HS-27A (cell line): ENCODE measurements around the gene MKLN1.
A peak's percentile ranks its signal among the peaks of the same experiment; 100 is the strongest.

ENCODE experiments used
- DNase-seq: peaks from one replicate; pipeline ENCODE4 v3.0.0-alpha.2; 2012; ENCODE audit warnings: low read depth, missing footprints

The MKLN1 gene

GRCh38 chr7:131354390-131354789 is 26.7 kb downstream of the MKLN1 start:
- no peak for DNase-seq

DNA sequence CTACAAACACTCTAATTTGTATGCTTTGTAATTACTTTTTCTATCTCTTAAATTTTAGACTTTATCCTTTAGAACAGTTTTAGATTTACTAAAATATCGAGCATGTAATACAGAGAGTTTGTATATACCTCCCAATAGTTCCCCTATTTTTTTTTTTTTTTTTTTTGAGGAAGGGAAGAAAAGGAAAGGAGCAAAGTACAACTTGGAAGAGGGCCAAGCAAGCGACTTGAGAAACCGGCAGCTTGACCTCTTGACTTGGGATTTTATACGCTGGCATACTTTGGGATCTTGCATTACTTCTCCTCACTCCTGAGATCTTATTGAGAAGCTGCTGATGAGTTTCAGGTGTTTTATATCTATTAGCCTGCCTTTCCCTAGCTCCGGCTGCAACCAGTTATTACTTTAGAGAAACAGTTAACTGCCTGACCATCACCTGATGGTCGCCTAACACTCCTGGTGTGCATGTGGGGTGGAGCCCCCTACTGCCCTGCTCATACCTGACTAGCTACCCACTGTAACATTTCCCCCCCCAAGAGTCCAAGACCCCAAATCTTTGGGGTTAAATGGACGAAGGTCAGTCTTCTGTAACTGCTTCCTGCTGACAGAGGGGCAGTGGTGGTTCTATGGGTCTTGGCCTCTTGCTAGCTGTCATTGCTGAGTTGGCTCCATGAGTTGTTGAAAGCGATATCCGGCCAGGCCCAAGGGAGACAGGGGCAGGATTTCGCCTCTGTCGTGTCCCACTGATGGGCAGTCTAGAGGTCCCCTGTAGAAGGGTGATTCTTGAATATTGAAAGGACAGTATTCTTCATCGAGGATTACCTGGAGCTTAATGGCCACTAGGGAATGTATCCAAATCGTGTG is 28.5 kb downstream of the MKLN1 start:
- no peak for DNase-seq

- DNase-seq: no peak
Observed at GRCh38 chr7:131357282-131357880, 29.7 kb downstream of the MKLN1 start.

GRCh38 chr7:131358636-131359035 is 31.0 kb downstream of the MKLN1 start:
- DNase-seq: no peak

DNA sequence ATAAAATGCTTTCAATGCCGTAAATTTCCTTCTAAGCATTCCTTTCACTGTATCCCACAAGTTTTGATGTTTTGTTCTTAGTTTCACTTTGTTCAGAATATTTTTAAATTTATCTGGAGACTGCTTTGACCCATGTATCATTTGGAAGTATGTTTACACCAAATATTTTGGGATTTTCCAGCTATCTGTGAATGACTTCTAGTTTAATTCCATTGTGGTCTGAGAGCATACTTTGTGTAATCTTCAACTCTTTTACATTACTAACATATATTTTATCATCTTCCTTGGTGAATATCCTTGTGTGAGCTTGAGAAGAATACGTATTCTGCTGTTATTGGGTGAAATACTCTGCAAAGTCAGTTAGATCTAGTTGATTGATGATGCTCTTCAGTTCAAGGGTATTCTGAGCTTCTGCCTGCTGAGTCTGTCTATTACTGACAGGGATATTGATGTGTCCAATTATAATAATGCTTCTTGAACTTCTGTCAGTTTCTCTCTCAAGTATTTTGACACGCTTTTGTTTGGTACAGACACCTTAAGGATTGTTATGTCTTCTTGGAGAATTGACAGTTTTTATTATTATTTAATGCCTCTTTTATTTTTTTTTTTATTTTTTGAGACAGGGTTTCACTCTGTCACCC is 31.6 kb downstream of the MKLN1 start:
- DNase-seq: no peak

DNA sequence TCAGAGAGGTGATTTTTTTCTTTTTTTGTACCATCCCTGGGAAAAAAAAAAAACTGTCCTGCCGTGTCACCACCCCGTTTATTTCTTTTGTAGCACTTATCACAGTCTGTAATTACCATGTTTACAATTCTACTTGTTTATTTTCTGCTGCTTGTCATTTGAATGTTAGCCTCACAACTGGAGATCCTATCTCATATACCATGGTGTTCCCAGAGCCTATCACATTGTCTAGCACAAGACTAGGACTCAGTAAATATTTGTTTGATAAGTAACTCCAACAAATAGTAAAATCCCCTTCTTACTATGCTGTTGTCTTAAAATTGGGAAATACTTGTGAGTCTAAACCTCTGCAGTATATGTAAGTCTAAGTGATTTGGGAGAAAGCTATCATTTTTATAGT is 36.0 kb downstream of the MKLN1 start:
- DNase-seq: no peak

DNA sequence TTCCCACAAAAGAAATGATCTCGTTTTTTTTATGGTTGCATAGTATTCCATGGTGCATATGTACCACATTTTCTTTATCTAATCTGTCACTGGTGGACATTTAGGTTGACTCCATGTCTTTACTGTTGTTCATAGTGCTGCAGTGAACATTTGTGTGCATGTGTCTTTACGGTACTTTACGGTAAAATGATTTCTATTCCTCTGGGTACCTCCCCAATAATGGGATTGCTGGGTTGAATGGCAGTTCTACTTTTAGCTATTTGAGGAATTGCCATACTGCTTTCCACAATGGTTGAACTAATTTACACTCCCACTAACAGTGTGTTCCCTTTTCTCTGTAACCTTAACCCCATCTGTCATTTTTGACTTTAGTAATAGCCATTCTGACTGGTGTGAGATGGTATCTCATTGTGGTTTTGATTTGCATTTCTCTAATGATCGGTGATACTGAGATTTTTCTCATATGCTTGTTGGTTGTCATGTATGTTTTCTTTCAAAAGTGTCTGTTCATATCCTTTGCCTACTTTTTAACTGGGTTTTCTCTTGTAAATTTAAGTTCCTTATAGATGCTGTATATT is 37.2 kb downstream of the MKLN1 start:
- DNase-seq: no peak

DNA sequence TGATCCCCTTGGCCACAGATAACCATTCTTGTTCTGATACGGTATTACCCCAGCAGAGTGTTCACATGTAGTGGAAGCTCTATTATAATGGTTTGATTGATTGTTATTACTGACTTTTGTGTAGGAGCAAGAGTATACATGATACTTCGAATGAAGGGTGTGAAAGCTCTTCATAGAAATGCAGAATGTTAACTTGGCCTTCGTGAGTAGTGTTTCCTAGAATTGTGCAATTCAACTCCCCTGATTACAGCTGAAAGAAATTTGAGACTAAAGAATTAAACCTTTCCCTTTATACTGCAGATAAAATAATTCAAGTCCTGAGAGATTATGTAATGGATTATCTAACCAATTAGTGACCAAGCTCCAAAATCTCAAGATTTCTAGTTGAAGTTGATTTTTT is 38.2 kb downstream of the MKLN1 start:
- DNase-seq: no peak

DNA sequence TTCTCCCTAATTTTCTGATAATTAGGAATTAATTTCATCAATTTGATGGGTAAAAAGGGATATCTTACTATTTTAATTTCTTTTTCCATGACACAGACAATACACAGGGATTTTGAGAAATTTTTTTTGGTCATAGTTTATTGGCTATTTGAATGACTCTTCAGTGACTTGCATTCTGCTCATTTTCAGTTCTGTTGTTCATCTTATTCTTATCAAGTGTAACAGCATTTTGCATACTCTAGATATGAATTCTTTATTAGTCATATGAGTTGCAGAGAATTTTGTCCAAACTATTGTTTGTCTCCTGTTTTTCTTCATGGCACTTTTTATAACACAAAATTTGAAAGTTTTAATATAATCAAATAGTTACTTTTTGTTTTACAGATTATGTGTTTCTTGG is 41.7 kb downstream of the MKLN1 start:
- no peak for DNase-seq

DNA sequence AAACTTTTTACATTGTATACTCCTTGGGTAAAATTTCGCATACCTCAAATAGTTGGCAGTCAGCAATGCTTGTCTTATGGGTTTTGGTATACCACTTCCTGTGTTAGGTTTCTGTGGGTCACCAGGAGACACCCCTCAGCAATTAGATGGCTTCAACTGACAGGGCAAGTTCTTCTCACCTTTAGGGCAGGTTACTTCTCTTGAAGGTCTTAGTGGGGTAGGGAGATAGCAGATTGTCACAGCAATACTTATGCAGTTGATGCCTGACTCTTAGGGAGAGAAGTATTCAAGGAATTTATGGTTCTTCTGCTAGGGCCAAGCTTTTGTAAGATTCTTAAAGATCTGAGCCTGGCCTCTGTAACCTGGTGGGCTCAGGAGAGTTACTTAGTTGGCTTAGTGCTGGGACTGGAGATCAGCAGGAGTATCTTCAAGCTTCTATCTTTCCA is 42.9 kb downstream of the MKLN1 start:
- peak; percentile 33 for DNase-seq

DNA sequence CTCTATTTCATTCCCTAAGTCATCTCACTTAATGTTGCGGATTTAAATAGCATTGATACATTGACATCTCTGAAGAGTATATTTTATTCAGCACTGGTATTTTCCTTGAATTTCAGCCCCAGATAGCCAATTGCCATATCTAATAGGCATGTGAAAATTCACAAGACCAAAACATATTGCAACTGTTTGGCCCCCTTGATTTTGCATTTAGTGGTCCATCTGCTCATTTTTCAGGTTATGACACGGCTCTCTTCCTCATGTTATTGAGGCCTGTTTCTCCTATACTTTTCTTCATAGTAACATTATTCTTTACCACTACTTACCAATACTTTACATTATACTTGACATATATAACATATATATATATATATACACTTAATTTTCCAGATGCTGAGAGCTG is 43.7 kb downstream of the MKLN1 start:
- DNase-seq: no peak

DNA sequence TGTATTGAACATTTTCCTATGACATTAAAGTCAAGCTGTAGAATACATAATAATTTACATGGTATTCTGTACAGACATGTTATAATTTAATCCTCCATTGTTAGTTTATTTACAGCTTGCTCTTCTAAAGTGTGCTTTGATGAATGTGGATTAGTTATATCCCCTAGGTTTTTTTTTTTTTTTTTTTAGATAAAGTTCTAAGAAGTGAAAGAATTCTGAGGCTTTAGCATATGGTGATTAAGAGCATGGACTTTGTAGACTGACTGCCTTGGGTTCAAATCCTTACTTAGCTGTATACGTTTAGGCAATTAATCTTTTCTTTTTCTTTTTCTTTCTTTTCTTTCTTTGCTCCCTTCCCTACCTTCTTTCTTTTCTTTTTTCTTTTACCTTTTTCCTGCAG is 44.9 kb downstream of the MKLN1 start:
- no peak for DNase-seq

DNA sequence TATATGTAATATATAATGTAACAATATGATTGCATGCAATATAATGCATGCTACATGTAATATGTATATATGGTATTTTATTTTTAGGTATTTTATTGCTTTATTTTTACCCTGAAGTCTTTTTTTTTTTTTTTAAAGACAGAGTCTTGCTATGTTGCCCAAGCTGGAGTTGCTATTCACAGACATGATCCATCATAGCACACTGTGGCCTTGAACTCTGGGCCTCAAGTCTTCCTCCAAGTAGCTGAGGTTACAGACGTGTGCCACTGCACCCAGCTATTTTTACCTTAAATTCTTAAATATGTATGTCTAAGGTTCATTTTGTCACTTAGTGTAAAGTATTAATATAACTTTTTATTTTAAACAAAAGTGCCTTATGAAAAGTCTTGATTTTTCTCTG is 47.1 kb downstream of the MKLN1 start:
- no peak for DNase-seq

DNA sequence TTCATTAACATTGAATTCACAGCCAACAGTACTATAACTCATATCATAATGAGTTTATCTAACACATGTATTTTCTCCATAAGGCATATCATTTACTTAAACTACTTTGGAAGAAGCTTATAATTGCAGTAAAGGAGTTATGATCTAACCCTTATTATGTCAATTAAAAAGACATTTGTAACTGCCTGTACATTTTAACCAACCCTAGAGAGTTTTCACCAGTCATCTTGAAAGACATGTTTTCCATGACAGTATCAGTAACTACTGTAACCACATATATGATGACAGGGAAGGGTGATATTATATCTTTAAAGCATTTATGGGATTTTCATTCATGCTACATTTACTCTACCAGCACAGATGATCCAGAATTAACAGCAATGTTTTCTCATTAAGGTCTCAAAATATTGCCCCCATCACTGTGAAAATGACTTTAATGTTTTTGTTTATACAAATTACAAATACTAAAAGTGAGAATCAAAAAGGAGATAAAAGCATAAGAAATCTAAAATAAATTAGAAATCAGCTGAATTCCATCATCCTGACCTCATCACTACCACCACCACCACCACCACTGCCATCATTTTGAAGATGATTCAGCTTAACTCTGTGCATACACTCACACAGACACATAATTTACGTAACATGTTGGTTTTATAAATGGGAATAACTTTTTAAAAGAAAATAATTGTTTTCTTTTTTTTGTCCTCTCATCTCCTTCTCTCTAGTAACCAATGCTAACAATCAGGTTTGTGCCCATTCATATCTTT is 53.6 kb downstream of the MKLN1 start:
- DNase-seq: no peak

- DNase-seq: no peak
Observed at GRCh38 chr7:131383417-131384285, 56.0 kb downstream of the MKLN1 start.

DNA sequence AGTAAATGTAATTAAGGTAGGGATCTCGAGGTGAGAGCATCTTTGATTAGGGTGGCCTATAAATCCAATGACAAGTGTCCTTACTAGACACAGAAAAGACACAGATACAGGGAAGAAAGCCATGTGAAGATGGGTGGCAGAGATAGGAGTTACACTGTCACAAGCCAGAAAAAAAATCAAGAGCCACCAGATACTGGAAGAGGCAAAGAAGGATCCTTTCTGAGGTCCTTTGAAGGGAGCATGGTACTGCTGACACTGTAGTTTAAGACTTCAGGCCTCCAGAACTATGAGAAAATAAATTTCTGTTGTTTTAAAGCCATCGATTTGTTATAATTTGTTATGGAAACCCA is 56.6 kb downstream of the MKLN1 start:
- DNase-seq: no peak

- no peak for DNase-seq
Observed at GRCh38 chr7:131385039-131385605, 57.4 kb downstream of the MKLN1 start.

DNA sequence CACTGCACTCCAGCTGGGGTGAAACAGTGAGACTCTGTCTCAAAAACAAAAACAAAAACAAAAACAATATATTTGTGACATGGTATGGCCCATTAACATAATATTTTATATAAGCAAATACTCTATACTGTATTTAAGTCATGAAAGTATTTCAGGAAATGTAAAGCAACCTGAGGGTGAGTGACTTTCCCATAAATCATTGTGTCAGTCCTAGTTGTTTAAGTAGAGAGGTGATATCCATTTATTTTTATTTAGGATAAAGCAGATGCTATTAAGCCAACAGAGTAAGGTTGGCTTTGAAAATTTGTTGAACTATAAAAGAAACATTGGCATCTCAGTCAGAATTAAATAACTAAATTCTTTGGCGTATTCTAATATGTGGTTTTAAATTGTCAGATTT is 60.5 kb downstream of the MKLN1 start:
- no peak for DNase-seq

DNA sequence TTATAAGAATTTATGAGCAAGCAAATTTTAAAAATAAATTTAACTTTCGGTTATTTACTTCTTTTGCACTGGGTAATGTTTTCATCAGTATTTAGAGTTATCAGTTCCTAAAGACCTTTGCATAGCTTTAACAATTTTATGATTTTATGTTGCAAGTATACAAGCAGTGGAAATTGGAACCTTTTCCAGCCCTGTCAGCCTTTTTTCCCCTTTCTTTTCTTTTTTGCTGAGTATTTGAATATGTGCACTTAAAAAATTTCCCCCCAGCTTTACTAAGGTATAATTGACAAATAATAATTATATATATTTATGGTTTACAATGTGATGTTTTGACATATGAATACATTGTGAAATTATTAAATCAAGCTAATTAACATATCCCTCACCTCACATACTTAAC is 62.6 kb downstream of the MKLN1 start:
- no peak for DNase-seq

DNA sequence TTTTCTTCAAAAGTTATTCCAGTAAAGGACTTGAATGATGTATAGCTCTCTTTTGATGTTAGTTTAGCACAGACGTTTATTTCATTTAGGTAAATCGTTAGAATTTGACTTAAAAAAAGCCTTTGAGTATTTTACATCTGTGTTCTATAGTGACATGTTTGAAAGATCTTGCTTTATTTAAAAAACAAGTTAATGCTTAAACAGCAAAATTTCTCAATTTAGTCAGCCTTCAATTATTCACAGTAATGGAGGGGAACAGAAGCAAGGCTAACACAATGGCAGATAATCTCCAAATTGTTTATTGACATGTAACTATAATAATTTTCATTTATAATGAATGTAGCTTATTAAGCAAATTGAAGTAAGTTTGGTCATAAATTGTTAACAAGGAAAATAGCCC is 63.5 kb downstream of the MKLN1 start:
- DNase-seq: no peak

DNA sequence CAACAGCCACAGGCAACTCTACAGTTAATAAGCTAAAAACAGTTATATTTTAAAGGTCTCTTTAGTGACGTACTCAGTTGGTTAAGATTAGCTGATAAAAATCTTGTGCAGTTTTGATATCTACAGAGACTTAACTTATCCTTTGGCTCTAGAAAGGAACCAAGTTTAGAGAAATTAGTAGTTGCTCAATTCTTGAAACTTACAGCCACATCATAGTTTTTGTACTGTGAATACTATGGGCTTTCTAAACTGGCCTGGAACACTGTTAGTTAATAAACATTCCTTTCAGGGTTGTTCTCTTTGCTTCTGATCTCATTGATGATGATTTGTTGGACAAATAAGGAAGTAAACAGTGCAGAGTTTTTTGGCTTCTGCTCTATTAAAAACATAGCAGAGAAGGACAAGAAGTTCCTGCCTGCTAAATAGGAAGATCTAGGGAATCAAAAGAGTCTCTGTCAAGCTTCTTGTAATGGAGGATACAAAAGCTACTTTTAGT is 73.1 kb downstream of the MKLN1 start:
- no peak for DNase-seq
